Activated CD4-positive, alpha-beta T cell treated with anti-CD3 and anti-CD28 coated beads for 4 hours (primary cell): ENCODE measurements around the gene FOXN1.
A peak's percentile ranks its signal among the peaks of the same experiment; 100 is the strongest.
"Not testable (repeated sequence)": the region's sequence is repeated elsewhere in the genome, so short reads cannot be mapped to it uniquely, and the experiment has no call there.

Experiments used
- DNase-seq, 2 donors: peaks; one replicate each; pipeline ENCODE4 v3.0.0-alpha.2; 2020

FOXN1 gene

GRCh38 chr17:28549236-28550132 is 43.3 kb downstream of the FOXN1 start:
- peak; percentile 37 to 51 for DNase-seq

- DNase-seq = no peak
These were observed 44.7 kb downstream of the FOXN1 start for GRCh38 chr17:28550858-28551257.

- no peak for DNase-seq
These were observed 45.5 kb downstream of the FOXN1 start for GRCh38 chr17:28551421-28552175.

GRCh38 chr17:28552176-28552999 is 46.2 kb downstream of the FOXN1 start, which contains the start of gene UNC119:
Gene UNC119, minus strand, starts transcription at chr17:28552624. Its CDS starts 67 bp downstream, at chr17:28552557.
- peak; percentile 78 to 79 for DNase-seq

GRCh38 chr17:28553000-28553505 is 46.9 kb downstream of the FOXN1 start:
- DNase-seq = no peak

- no peak for DNase-seq
These were observed 48.4 kb downstream of the FOXN1 start for GRCh38 chr17:28554565-28554964.

- DNase-seq = no peak
These were observed 48.9 kb downstream of the FOXN1 start for GRCh38 chr17:28555022-28555421.

- no peak for DNase-seq
These were observed 57.3 kb downstream of the FOXN1 start for GRCh38 chr17:28563475-28563874.

GRCh38 chr17:28567604-28568003 is 61.5 kb downstream of the FOXN1 start:
- DNase-seq = no peak

GRCh38 chr17:28569446-28569845 is 63.3 kb downstream of the FOXN1 start:
- DNase-seq = no peak

- peak; percentile 40 for DNase-seq
These were observed 64.7 kb downstream of the FOXN1 start for GRCh38 chr17:28570716-28571360.

- DNase-seq = peak; percentile 85 to 88
These were observed 65.4 kb downstream of the FOXN1 start, which contains the start of gene PIGS for GRCh38 chr17:28571361-28572122. Gene PIGS, minus strand, starts transcription at chr17:28571524. Its CDS starts 28 bp downstream, at chr17:28571496.

- no peak for DNase-seq
These were observed 66.3 kb downstream of the FOXN1 start for GRCh38 chr17:28572259-28573039.

- no peak for DNase-seq
These were observed 66.9 kb downstream of the FOXN1 start for GRCh38 chr17:28573040-28573380.

- no peak for DNase-seq
These were observed 67.4 kb downstream of the FOXN1 start for GRCh38 chr17:28573521-28573920.

- no peak for DNase-seq
These were observed 67.9 kb downstream of the FOXN1 start for GRCh38 chr17:28573966-28574480.

GRCh38 chr17:28574526-28574925 is 68.4 kb downstream of the FOXN1 start:
- DNase-seq = no peak

GRCh38 chr17:28575126-28575795 is 69.1 kb downstream of the FOXN1 start:
- no peak for DNase-seq

GRCh38 chr17:28576016-28576415 is 69.9 kb downstream of the FOXN1 start:
- not testable (repeated sequence) for DNase-seq
